HG03159 (cell line): ENCODE data around the gene MMP24.
"Not testable (repeated sequence)": the region's sequence is repeated elsewhere in the genome, so short reads cannot be mapped to it uniquely, and the experiment has no call there.

Source experiments
- ATAC-seq: cut with Tn5 transposase; IDR thresholded peaks from one replicate; pipeline ENCODE4 v1.9.1; 2021; ENCODE audit warnings: mild to moderate bottlenecking, moderate library complexity; ENCODE audit not compliant: unreplicated experiment

The MMP24 gene

DNA sequence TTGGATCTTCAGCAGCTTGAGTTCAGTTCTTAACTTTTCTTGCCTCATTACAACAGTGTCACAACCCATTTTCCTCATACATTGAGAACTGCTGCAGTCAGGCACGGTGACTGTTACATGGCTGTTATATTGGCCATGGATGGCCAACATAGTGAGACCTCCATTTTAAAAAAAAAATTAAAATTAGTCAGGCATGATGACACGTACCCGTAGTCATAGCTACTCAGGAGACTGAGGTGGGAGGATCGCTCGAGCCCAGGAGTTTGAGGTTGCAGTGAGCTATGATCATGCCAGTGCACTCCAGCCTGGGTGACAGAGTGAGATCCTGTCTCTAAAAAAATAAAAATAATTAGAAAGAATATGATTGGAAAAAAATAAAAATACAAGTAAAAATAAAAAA lies 9.9 kb upstream of the MMP24 start:
- ATAC-seq: no peak

DNA sequence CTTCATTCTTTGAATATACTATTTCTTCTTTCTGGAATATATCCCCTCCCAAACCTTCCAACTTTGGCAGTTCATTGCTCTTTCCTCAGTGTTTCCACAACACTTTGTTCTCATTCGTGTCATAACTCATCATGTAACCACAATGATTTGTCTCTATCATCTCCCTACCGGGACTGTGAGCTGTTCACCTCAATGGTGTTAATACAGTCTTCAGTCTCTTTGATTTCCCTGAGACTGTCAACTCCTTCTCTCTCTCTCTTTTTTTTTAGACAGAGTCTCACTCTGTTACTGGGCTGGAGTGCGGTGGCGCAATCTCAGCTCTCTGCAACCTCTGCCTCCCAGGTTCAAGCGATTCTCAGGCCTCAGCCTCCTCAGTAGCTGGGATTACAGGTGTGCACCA lies 2.5 kb upstream of the MMP24 start:
- no peak for ATAC-seq

DNA sequence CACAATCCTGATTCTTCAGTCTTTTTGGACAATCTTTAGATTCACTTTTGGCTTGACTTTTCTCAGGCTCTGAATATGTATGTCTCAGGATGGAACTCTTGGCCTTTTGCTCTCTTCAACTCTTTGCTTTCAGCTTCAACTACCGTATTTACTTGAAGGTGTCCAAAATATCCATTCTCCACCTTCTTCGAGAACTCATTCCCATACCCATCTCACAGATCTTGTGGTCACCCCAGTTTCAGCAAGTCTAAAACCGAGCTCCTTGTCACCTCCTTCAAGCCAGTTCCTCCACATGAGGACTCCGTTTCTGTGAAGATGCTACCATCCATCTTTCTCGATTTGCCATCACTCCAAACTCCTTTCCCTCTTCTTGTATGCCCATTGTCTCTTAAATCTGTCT lies 2.0 kb upstream of the MMP24 start:
- no peak for ATAC-seq

DNA sequence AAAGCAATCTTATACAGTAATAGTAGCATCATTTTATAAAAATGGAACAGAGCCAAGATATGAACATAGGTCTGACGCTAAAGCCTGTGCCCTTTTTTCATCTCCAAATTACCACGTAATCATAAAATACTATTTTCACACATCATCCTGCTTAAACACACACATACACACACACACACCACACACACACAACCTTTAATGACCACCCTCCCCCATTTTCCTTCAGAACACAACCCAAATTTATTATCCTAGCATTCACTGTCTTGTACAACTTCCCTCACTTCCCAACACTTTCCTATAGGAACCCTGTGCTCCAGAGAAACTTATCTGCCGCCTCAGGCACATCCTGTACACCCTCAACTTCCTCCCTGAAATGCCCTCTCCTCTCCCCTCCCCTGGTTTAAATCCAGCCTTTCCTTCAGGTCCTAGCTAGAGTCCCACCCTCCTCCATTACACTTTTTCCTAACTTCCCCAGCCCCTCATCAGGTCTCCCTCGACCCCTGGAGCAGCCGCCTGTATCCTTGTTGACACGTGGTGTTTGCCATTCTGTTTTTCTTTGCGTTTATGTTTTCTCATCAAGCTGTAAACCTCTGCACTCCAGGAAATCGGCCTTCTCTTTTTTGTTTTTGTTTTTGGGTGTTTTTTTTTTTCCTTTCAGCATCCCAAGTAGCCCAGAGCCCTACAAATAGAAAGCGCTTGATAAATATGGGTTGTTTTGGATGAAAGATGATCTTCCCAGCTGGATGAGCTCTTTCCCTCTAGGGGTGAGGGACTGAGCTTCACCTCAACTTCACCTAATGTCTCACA lies 968 bp upstream of the MMP24 start:
- ATAC-seq: no peak

DNA sequence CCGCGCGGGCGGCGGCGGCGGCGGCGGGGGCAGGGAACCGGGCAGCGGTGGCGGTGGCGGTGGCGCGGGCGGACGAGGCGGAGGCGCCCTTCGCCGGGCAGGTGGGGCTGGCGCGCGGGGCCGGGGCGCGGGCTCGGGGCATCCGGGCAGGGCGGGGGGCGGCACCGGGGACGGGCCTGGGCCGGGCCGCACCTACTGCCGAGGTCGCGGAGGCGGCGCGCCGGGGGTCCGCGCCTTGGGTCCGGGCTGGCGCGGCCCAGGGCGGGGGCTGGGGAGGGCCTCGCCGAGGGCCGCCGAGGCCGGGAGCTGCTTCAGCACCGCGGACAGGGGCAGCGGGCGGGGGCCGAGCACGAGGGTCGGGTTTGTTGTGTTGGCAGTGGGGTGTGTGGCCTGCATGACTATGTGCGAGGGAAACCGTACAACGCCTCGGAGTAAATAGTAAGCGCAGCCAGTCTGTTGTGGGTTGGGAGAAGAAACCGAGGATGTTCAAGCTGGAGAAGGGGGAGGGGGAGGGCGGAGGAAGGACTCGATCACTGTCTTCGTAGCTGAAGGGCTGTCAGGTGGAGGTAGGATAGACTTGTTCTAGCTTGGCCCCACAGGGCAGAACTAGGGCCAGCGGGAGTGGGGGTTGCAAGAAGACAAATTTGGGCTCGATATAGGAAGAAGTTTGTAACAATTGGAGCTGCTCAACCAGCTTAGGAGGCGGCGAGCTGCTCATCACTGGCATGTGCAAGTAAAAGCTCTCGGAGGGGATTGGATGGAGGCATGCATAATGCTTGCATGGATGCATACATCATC lies 593 bp downstream of the MMP24 start:
- ATAC-seq: no peak

DNA sequence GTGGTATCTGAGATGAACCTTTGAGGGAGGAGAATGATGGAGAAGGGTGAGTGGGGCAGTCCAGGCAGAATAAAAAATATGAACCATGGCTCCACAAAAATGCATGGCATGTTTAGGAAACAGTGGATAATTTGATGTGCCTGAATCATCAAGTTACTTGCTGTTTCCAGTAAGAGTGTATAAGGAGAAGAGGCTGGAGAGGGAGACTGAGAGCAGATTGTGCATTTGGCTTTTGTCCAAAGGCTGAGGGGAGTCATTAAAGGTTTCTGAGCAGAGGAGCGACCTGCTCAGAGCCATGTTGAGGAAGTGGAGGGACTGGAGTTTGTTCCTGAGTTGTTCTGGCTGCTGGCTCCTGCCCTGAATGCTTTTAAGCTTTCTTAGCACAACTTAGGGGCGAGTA lies 6.1 kb downstream of the MMP24 start:
- no peak for ATAC-seq

DNA sequence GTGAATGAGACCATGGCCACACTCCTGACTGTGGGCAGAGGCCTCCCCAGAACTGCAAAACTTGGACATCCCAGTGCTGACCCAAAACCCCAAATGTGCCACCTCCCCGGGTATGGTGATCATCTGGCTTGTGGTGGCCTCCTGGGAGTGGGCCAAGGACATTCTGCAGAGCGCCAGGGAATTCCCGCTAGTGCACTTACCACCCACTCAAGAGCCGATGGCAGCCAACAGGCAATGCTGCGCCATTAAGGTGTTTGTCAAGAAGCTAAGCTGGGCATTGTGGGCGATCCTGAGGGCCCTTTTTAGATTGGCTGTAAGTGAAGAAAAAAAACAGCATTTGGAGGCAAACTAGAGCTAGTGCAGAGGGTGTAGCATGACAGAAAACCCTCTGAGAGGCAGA lies 9.4 kb downstream of the MMP24 start:
- no peak for ATAC-seq

DNA sequence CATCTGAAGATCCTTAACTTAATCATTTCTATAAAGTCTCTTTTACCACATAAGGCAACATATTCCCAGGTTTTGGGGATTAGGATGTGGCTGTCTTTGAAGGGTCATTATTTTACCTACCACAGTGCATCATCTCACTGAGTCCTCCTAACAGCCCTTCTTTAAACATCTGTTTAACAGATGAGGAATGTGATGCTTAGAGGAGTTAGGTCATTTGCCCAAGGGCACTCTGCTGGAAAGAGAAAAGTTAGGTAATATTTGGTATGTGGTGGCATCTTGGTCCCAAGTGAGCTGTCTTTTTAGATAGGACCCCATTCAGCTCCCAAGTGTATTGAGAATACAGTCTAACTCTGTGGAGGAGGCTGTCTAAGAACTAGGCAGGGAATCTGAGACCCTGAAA lies 11.0 kb downstream of the MMP24 start:
- ATAC-seq: no peak

DNA sequence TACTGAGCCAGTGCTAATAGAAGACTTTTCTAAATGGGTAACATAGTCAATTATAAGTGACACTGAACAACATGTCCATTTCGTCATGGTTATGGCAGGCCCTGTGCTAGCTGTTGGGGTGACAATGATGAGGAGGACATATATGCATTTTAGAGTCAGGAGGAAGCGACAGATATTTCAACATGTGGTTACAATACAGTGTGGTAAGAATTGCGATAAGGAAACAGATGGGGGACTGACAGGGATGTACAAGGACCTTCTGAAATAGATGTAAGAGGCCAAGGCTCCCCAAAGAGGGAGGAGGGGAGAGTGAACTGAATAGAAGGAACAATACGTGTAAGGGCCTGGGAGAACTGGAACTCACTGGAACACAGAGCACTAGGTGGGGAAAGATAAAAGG lies 11.7 kb downstream of the MMP24 start:
- ATAC-seq: no peak

DNA sequence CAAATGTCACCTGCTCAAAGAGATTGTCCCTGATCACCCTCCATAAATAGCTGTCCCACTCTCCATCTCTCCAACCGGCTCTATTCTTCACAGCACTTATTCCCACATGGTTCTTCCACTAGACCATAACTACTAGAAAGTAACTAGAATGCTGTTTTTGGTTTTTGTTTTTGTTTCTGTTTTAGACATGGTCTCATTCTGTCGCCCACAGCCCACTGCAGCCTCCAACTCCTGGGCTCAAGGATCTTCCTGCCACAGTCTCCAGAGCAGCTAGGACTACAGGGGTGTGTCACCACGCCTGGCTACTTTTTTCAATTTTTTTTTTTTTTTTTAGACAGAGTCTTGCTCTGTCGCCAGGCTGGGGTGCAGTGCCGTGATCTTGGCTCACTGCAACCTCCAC lies 12.2 kb downstream of the MMP24 start:
- no peak for ATAC-seq

DNA sequence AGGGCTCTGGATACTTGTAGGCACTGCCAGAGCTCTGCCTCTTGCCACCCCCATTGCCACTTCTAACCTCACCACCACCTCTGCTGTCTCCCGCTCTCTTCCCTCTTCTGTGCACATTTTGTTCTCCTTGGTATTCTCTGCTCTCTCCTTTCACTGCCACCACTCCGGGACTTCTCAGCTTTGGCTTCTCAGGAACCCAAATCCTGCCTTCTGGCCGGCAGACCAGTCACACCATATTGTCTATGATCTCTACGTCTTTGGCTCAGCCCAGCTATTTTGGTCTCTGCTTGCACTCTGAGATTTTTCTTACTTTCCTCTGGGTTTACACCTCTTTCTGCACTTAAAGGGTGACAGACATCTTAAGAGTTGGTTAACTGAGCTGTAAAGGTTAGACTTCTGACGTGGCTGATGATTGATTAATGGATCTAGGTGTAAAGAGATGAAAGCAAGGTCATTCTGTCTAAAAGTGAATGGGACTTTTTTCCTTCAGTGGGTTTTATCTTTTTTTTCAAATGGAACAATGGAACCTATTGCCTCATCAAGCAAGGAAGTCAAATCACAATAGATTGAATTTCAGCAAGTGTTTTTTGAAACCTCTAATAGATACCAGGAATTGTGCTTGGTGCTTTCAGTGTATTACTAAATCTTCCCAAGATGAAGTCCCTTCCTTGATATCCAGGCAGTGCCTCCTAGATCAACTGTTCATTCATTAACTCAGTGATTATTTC lies 13.8 kb downstream of the MMP24 start:
- ATAC-seq: no peak

DNA sequence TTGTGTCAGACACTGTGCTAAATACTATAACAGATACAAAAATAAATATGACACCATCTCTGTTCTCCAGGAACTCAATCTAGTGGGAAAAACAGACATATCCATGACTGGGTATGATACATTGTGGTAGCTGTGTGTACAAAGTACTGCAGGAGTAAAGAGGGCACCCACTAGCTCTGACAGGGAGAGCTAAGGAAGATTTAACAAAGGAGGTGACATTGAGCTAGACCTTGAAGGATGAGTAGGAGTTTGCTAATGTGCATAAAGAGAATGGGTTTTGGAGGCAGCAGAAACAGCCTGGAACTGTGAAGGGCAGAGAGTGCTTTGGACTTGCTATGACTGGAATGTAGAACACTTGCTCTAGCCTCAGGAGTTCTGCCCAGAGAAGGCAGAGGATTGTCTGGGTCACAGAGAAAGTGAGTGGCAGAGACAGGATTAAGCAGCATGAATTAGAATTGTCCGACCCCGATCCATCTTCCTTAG lies 14.4 kb downstream of the MMP24 start:
- ATAC-seq: no peak

DNA sequence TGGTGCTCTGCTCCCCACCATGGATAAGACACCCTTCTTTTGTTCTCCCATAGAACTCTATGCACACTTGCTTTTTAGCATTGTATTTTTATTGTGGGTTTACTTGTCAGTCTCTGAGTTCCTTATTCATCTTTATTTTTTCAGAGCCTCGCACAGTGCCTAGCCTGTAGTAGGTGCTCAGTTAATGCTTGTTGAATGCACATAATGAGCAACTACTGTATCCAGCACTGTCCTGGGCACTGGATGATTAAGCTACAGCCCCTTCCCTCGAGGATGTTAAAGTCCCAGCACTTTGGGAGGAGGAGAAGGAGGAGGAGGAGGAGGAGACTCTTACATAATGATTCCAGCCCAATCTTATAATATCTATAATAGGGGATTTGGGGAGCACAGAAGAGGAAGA lies 16.8 kb downstream of the MMP24 start:
- ATAC-seq: no peak

DNA sequence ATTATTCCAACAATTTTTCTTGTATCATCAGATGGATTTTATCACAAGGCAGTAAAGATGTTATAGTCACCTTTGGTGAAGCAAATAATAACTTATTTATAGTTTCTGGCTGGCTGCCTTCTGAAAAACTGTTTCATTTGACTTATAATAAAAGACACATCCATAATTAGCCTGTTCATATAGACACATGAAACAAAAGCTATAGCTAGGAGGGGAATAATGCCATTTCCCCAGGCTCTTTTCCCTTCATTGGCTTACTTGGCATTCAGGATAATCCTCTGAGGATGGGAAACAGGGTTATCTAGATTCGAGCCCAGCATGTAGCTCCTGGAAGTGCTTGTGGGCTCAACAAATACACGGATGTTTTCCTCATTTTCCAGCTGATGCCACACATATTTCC lies 17.5 kb downstream of the MMP24 start:
- no peak for ATAC-seq

DNA sequence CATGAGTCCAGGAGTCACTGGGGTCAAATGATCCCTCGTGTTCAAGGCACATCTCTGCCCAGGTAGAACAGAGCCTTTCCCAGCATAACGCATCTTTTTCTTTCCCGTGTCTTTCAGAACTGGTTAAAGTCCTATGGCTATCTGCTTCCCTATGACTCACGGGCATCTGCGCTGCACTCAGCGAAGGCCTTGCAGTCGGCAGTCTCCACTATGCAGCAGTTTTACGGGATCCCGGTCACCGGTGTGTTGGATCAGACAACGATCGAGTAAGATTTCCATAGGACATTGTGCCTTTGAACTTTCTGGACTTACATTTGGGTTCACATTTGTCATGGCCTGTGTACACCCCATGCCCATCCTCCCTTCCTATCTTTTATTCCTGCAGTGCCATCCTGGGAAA lies 20.2 kb downstream of the MMP24 start:
- no peak for ATAC-seq

DNA sequence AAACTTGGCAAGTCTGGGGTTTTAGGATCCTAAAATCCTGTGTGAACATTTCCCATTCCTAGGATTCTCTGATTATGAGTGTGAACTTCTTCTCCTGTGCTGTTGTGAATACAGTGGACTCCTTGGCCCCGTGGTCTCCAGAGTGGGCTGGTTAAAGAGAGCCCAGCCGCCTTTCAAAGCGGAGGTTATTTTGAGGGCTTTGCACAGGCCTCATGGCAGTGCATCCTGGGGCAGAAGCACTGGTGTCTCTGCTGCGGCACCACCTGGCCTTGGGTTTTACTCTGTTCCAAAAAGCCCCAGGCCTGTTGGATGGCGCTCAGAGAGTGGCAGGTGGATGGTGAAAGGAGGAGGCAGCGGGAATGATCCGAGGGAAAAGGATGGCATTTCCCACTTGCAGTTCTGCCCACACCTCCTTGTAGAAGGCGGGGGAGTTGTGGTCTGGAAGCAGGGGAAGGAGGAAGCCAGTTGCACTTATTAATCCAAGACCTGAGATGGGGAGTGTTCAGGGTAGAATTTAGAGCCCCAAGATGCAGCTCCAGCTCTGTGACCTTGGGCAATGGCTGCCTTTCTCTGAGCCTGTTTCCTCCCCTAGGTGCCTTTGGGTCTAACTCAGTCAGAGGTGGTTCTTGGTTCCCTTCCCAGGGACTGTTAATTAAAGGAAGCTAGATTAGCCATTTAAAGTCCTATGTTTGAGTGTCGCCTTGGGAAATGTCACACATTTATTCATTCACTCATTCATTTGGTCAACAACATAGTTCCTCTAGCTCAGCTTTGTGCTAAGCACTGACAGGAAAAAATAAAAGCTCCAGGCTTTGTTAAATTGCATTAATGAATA lies 22.4 kb downstream of the MMP24 start:
- ATAC-seq: no peak

DNA sequence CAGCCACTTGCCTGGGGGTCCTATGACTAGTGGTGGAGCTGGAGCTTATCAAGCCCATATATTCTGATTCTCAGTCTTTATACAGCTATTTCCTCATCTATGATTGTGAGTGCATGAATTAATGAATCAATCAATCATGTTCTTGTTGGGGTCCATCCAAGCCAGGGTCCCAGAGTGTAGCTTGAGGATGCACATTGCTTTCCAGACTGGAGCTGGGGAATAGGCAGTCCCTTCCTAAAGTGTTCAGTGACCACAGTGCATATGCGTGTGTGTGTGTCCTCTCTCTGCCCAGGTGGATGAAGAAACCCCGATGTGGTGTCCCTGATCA lies 25.1 kb downstream of the MMP24 start:
- no peak for ATAC-seq

DNA sequence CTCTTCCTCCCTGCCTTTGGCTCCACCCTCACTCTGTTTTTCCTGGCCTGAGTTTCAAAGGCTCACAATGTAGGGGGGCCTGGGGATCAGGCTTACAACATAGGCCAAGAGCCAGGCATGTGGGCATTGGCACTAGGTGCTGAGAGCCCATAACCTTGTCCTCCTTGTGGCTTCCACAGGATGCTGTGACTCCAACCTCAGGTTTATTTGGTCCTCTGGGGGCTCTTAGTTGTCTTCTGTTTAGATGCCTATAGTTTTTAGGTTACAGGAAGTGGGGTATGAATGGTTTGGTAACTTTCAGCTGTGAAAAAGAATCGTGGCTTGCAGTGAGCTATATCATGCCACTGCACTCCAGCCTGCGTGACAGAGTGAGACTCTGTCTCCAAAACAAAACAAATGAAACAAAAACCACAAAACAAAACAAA lies 25.6 kb downstream of the MMP24 start:
- ATAC-seq: peak; percentile 74

DNA sequence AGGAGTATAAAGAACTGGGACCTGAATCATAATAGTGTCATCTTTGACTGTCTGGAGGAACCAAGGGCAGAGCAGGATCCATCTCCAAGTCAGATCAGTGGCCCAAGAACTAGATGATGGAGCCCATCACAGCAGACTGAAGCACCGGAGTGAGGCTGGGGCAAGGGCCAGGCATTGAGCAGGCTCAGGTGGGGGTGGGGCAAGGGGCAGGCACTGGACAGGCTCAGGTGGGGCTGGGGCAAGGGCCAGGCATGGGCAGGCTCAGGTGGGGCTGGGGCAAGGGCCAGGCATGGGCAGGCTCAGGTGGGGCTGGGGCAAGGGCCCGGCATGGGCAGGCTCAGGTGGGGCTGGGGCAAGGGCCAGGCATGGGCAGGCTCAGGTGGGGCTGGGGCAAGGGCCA lies 26.1 kb downstream of the MMP24 start:
- not testable (repeated sequence) for ATAC-seq

DNA sequence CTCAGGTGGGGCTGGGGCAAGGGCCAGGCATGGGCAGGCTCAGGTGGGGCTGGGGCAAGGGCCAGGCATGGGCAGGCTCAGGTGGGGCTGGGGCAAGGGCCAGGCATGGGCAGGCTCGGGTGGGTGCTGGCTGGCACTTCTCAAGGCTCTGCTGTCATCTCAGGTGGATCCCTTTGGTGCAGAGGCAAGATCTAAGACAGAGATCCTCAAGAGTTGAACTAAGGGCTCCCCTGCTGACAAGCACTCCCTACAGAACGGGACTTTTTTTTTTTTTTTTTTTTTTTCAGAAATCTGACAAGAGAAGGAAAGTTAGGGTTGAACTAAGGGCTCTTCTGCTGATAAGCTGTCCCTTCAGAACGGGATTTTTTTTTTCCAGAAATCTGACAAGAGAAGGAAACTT lies 26.5 kb downstream of the MMP24 start:
- ATAC-seq: no peak

DNA sequence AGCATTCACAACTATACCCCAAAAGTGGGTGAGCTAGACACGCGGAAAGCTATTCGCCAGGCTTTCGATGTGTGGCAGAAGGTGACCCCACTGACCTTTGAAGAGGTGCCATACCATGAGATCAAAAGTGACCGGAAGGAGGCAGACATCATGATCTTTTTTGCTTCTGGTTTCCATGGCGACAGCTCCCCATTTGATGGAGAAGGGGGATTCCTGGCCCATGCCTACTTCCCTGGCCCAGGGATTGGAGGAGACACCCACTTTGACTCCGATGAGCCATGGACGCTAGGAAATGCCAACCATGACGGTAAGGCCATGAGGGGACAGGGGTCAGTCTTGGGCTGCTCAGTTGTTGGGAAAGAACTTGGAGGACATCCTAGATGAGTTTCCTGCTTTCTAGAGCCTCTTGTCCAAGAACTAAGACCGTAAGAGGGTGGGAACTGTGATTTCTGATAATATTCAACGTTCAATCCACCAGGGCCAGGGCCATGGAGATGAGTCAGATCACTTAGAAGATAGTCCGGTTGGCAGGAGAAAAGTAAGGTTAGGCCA lies 28.0 kb downstream of the MMP24 start:
- no peak for ATAC-seq
